HUDEP-2 (cell line): ENCODE data around the gene PODXL.
"Not testable (repeated sequence)": the region's sequence is repeated elsewhere in the genome, so short reads cannot be mapped to it uniquely, and the experiment has no call there.

Experiments used
- DNase-seq, 76 experiments: peaks; one replicate each; lab custom pipeline; 2025; ENCODE audit not compliant: unreplicated experiment in 76 of 76; lab: John Stamatoyannopoulos, UW

PODXL gene

DNA sequence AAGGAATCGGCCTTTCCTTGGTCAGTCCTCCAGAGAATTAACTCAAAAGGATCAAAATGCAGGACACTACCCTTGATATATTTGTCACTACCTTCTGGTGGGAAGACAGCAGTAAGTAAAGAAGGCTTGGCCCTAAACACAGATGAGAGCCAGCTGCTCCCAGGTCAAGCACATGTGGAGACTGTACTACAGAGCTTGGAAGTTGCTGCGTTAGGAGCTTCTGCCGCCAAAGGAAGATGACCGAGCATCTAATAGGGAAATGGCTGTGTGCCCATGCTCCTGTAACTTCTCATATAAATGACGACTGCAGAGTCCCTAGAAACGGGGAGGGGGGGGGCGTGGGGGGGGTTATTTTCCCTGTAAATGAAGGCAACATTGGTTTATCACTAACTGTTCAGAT lies 59.0 kb downstream of the PODXL start:
- DNase-seq = no peak

DNA sequence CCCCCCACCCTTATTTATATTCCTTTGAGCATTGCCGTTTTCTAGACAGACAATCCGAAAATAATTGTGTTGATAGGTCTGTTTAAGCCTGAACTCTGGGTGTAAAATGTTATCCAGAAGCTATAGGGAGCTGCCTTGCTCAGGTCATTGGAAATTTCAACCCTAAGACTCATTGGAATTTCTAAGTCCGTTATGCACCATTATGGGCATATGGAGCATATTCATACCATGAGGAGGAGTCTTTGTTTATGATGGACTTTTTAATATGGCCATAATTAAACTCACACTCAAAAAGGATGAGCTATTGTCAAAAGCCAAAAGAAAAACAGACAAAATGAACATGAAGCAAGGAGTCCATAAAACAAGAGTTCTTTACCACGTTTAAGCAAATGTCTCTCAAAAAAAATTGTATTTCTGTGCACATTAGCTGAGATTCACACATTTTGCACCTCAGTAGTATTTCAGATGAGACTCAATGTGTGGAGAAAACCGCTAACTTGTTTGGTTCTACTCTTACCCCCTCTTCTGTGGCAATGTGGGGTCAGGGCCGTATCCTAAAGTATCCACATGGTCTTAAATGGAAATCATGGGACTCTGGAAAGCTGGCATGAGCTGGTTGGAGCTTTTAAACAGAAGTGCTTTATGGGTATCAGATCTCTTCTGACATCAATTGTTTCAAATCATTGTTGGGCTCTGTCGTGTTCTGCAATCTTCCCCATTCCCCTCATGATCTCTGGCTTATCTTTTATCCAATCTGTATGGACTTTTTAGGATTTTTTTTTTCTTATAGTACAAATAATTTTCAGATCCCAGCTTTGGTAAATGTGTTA lies 60.5 kb downstream of the PODXL start:
- no peak for DNase-seq

DNA sequence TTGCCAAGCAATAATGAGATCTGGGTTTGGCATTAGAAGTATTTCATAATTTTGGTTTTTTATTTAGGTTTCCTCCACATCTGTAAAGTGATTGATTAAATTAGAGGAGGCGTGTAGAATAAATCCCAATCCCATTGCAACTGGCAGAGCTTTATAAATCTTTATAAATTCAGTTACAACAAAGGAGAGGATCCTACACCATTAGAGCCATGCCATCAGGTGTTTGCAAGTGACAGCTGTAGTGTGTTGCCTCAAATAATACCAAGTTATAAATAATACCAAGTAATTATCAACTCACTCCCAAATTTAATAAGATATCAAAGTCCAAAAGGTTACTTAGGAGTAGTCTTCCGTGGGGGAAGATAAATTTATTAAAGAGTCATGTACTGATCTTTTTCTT lies 62.2 kb downstream of the PODXL start:
- no peak for DNase-seq

DNA sequence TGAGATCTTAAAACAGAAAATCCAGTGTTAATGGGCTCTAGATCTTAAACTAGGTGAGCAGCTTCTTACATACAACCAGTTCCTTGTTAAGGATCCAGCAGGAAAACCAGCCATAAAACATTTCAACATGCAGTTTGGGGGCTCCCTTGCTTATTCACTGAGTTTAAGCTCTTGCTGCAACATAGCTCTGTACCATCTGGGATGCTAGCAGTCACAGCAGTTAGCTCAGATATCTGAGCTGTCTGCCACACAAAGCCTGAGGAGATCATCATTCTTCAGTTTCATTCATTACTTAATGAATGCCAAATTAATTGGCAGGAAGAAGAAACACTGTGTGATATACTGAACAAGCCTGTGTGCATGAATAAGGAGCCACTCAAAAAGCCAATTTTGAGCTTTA lies 62.8 kb downstream of the PODXL start:
- DNase-seq = no peak

DNA sequence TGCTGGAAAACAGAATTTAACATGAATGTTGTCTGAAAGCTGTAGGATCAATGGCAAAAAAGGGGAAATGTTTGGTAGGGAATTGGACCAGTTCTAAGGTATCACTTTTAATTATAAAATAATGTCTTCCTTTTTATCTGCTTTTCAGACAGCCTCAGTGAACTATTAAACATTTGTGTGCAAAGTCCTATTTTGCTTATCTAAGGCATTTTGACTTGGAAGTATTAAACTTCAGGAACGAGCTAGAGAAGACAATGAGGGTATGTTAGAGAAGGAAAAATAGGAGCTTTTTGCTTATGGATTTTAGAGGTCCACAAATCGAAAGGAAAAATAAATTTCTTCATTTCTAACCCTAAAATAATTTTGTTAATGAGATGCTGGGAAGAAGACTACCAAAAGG lies 63.3 kb downstream of the PODXL start:
- no peak for DNase-seq

DNA sequence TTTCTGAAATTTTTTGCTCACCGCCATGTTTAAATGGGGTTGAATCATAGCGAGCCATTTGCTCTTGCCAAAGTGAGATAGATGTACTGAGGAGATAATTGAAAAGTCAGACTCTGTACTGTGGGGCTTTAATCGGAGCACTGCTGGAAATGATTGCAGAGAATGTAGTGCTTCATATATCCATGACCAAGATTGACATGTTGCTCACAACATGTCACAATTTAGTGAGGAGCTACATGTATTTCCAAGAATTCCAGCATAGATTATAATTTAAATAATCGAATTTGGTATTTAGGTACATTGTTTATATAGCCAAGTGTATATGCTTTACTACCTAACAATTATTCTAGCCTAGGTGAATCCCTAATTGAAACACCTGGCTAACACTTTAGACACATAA lies 66.5 kb downstream of the PODXL start:
- DNase-seq = no peak

DNA sequence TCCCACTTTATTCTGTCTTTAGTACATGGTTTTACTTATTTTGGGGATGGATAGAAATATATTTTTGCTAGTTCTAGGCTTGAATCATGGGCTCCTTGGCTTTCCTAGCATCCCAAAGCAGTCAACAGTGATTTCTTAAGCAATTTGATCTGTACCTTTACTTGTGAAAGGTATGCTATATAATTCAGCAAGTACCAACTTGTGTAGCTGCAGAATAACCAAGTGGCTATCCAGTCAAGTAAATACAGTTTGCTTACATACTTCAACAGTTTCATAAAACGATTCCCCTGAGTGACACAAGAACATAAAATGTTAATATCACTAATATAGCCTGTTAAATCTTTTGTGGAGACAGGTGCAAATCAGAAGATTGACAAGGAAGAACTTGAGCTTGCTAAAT lies 67.2 kb downstream of the PODXL start:
- DNase-seq = no peak

DNA sequence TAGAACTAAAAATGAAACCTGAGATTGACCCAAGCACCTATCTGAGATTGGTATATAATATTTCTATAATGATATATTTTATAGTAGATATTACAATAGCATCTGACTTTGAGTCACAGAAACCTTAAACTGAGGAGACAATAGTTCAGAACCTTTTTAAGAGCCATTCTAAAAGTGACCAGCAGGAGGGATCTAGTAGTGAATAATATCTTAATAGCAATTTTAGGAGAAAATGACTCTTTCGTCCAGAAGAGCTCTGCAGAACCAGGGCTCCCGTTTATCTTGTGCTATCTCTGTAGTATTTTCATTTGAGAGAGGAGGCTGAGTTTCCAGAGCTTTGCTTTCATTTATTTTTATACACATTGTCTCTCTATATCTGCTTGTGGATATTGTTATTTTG lies 68.1 kb downstream of the PODXL start:
- DNase-seq = no peak

DNA sequence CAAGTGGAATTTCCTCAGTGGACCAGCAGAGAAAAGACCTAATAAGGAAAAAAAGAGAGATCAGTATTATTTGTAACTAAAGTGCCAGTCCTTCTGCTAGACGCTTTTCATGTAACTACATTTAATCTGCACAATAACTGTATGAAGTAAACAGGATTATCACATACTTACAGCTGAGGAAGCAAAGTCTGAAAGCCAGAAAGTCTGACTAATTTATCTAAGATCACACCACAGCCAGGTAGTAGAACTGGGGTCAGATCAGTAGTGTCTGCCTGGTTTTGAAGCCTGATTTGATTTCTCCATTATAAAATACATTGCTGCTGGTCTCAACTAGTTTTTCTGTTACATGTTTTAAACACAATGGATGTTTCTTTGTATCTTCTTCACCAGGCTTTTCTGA lies 69.2 kb downstream of the PODXL start:
- DNase-seq = no peak

DNA sequence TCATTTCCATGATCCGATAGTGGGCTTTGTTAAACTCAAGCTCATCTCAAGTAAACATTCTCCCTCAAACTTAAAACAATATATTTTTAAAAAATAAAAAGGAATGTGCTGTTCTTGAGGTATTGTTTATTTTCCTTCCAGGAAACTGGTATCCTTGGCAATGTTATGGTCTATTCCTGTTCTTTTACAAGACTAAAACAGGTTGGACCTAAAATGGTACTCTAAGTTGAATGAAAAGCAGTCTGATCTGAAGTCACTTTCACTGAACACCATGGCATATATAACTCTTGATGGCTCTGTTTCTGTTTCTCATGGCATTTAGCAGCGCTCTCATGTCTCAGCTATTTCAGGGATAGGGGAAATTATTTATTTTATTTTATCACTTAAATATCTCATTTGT lies 70.1 kb downstream of the PODXL start:
- no peak for DNase-seq

DNA sequence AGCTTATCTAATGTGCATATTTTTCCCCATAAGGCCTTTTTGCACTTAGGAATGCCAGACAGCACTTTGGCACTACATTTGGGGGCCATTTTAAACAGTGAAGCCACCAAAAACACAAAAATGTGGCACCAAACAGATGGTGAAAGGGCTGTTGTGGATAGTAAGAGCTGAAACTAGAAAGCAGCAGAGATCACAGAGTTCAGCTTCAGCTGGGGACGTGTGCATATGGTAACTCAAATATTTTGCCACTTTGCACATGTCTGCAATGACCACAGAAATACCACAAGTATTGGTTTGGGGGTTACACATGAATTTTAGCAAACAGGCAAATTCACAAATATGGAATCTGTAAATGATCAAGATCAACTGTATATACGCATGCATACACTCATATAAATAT lies 72.8 kb downstream of the PODXL start:
- DNase-seq = no peak

DNA sequence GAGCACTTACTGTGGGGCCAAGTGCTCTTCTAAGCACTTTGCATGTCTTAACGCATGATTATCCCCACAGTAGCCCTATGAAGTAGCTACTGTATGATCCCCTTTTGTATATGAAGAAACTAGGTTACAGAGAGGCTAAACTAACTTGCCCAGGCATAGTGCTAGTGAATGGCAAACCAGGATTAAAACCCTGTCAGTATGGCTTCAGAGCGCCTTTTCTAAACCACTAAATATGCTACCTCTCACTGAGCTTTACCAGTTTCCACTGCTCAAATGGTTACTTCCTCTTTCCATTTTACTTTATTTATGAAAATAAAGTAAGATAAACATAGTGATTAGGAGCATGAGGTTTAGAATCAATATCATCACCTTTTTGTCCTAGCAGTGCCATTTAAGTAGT lies 73.6 kb downstream of the PODXL start:
- DNase-seq = no peak

DNA sequence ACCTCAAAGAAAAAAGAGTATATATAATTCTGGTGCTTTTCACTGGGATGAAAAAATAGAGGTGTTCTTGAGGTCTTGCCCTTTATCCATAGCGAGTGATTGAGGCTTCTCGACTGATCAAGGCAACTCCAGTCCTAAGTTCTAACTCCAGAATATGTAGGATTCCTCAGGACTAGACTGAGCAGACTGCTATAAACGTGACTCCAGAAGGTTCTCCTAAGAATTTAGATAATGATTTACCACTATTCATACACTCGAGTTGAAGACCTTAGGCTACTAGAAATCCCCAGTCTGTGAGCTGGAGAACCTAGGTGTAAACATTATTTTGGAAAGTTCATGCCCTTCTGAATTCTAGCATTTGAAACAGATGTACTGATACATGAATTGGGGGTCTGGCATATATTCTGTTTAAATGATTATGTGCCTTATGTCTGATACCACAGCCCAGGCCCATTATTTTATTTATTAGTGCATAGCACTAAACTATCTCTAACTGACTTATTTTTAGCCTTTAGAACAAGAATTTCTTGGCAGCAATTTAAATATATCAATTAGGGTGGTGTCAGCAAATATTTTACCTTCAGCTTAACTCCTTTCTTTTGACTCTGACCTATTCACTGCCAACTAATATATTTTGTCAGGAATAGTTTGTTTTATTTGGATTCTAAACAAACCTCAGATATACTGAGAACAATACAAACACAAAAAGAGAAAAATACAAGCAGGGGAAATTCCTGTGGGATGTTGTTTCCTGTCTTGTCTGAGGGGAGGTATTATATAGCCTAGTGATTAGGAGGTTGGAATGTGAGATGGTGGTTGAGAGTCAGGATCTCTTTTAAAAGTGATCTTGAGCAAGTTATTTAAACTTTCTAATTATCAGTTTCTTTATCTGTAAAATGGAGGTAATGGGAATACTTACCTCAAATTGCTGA lies 75.8 kb downstream of the PODXL start:
- no peak for DNase-seq

DNA sequence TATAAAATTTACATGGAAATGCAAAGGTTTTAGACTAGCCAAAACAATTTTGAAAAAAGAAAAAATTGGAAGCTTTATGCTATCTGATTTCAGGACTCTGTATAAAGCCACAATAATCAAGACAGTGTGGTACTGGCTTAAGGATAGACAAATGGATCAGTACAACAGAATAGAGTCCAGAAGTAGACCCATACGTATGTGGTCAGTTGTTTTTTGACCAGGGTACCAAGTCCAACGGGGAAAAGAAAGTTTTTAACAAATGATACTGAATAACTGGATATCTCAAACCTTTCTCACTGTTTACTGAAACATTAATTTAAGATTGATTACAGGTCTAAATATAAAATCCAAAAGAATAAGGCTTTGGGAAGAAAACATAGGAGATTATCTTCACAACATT lies 79.7 kb downstream of the PODXL start:
- no peak for DNase-seq

DNA sequence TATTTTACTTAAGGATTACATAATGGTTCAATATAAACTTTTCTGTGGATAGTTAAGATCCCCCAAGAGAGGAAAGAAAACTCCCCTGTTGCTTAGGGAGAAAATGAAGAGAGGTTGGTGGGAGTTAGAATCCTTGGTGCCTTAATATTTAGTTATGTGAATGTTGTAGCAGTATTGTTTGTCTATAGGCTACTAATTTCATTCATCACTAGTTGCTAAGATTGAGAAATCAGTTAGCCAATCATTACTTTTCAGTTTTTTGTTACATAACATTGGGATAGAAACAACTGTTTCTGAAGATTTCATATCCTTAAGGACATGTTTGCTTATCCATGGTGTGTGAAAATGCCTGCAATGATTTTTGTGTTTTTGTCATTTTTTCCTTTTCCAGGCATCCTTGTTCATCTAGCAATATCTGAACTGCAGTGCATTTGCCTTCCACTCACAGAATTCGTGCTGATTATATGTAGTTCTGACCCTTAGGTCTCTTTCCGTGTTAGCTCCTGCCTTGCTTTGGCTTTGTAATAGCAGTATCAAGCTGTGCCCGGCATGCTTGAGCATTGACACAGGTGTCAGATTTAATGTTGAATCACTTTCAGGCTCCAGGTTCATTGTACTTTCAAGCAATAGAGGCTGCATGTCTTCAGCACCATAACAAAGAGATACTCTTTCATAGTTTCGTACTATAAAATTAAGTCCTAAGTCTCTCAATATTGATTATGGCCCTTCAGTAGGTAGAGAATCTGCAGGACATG lies 85.0 kb downstream of the PODXL start:
- no peak for DNase-seq

DNA sequence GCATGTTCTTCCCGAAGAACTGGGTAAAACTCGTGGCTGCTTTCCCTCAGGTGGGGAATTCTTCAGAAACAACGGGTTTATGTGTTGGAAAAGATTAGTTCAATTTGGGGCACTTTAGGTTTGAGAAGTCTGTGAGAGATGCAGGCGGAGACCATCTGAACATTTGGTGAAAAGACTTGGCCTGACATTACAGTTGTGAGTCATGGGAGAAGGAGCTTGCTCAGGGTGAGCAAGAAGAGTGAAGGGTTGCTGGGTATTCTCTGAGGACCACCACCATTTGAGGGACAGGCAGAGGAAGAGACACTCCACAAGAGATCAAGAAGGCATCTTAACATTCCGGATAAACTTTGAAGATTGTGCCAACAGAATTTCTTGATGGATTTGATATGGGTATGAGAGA lies 88.6 kb downstream of the PODXL start:
- no peak for DNase-seq

DNA sequence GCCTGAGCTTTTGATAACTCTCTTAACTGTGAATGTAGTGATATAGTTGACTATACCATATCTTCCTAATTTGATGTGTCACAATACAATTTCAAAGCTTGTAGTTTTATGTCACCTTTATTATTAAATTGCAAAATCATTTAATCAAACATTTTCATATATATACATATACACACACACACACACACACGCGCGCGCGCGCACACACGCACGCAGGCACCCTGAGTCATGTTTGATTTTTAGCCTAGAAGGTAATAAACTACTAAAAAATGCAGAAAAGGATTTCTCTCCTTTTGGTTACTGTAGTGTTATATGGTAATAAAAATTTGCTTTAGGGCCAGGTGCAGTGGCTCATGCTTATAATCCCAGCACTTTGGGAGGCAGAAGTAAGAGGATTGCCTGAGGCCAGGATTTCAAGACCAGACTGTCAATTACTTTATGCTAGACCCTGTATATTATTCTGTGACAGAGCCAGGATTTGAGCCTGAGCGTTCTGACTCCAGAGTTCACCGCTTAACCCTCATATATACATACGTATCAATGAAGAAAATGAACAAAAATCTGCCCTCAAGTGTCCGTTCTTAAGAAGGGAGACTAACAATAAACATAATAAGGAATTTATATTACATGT lies 89.6 kb downstream of the PODXL start:
- DNase-seq = no peak

DNA sequence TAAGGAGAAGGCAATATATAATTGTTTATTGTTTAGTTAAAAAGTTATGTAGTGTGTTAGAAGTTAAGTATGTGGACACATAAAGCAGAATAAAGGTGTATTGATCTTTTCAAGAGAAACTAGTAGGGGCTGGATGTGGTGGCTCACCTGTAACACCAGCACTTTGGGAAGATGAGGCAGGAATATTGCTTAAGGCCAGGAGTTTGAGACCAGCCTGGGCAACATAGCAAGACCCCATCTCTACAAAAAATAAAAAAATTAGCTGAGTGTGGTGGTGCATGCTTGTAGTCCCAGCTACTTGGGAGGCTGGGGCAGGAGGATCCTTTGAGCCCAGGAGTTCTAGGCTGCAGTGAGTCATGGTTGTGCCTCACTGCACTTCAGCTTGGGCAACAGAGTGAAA lies 93.7 kb downstream of the PODXL start:
- not testable (repeated sequence) for DNase-seq

DNA sequence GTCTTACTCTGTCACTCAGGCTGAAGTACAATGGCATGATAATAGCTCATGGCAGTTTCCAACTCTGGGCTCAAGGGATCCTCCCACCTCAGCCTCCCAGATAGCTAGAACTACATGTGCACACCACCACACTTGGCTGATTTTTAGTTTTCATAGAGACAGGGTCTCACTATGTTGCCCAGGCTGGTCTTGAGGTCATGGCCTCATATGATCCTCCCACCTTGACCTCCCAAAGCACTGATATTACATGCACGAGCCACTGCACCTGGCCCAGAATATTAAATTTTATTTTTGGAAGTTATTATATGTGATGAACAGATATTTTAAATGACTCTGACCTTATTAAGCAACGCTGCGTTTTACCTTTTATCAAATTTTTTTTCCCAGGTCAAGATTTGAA lies 94.4 kb downstream of the PODXL start:
- DNase-seq = no peak

DNA sequence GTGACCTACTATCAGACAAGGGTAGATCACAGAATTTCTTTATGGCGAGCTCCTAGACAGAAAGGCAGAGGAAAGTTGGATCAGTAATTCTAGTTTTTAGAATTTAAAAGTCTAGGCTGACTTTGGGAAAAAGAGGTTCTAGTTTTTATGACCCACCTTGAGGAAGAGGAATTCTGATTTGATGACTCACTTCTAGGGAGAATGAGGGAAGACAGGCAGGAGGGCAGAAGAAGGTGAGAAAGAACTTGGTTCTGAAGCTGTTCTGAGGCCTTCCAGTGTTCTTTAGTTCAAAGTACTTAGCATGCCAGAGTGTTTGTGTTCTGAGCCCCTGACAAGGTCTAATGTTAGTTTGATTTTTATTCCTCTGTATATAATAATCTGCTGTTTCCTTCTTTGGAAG lies 97.2 kb downstream of the PODXL start:
- no peak for DNase-seq

DNA sequence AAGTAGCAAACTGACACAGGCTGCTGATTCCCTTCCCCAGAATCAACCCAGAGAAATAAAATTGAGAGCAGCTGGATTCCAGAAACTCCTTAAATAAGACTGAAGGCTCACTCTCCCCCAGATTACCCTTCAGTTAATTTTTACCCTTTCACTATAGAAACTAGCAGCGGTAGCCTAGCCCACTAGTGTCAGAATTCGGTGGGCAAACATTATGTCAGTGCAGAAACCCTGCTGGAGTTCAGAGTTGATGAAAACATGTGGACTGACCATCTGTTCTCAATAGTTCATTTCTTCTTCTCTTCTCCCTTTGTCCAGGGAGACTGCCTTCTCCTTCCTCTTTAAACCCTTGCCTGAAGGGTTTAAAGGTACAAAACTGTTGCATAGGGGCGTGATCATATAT lies 100.1 kb downstream of the PODXL start:
- DNase-seq = no peak
